ENCODE results near the gene NKAIN4.

DNA sequence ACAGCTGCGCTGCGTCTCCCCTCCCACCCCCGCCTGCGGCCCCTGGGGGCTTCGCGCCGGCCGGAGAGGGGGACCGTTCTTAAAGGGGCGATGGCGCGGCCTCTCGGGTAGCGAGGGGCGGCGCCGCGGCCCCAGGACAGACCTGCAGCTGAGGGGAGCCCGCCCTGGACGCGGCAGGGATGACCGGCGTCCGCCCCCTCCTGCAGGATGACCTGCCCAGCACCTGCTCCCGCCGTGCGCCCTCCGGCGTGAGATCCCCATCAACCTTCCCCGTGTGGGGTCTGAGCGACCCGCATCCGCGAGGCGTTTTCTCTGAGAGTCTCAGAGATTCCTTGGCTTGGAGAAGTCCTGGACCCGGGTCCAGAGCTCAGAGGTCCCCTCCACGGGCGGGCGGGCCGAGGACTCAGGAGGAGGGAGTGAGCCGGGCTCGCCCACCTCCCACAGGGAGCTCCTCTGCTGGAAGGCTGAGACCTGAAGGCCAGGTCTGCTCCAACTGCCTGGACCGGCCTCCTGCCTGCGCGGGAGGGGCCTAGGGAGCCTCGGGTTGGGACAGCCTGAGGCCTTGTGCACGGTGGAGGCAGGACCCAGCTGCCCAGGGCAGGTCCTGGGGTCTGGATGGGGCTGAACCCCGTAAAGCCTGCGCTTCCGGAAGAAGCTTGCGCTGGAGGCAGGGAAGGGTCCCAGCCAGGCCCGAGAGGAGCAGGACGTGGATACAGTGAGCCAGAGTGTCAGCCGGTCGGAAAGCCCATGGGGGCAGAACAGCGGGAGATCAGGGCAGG is 532 bp upstream of the NKAIN4 start:
- TF ChIP-seq, protein P1, sequence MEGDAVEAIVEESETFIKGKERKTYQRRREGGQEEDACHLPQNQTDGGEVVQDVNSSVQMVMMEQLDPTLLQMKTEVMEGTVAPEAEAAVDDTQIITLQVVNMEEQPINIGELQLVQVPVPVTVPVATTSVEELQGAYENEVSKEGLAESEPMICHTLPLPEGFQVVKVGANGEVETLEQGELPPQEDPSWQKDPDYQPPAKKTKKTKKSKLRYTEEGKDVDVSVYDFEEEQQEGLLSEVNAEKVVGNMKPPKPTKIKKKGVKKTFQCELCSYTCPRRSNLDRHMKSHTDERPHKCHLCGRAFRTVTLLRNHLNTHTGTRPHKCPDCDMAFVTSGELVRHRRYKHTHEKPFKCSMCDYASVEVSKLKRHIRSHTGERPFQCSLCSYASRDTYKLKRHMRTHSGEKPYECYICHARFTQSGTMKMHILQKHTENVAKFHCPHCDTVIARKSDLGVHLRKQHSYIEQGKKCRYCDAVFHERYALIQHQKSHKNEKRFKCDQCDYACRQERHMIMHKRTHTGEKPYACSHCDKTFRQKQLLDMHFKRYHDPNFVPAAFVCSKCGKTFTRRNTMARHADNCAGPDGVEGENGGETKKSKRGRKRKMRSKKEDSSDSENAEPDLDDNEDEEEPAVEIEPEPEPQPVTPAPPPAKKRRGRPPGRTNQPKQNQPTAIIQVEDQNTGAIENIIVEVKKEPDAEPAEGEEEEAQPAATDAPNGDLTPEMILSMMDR (conservative IDR thresholded peaks at IDR 0.05; ENCODE audit: low read length), result no peak
- TF ChIP-seq EZH2phosphoT487 (IDR thresholded peaks at IDR 0.05; ENCODE audit: borderline replicate concordance, low read depth, low read length), result no peak

Measured in OCI-LY7 (cell line).